ENCODE measurements around the gene ABCA4.

The ABCA4 gene

GRCh38 chr1:94084547-94084946, 36.4 kb downstream of the ABCA4 start:
- no peak for ATAC-seq
- TF ChIP-seq ZC3H10 (CRISPR knock-in tag; IDR thresholded peaks at IDR 0.05): no peak
- no peak for TF ChIP-seq CSDC2 (CRISPR knock-in tag; IDR thresholded peaks at IDR 0.05)
- TF ChIP-seq TCF4 (CRISPR knock-in tag; IDR thresholded peaks at IDR 0.05; ENCODE audit: borderline replicate concordance): no peak
- TF ChIP-seq, protein P1, sequence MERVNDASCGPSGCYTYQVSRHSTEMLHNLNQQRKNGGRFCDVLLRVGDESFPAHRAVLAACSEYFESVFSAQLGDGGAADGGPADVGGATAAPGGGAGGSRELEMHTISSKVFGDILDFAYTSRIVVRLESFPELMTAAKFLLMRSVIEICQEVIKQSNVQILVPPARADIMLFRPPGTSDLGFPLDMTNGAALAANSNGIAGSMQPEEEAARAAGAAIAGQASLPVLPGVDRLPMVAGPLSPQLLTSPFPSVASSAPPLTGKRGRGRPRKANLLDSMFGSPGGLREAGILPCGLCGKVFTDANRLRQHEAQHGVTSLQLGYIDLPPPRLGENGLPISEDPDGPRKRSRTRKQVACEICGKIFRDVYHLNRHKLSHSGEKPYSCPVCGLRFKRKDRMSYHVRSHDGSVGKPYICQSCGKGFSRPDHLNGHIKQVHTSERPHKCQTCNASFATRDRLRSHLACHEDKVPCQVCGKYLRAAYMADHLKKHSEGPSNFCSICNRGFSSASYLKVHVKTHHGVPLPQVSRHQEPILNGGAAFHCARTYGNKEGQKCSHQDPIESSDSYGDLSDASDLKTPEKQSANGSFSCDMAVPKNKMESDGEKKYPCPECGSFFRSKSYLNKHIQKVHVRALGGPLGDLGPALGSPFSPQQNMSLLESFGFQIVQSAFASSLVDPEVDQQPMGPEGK (CRISPR knock-in tag; IDR thresholded peaks at IDR 0.05; ENCODE audit: borderline replicate concordance): no peak

DNA sequence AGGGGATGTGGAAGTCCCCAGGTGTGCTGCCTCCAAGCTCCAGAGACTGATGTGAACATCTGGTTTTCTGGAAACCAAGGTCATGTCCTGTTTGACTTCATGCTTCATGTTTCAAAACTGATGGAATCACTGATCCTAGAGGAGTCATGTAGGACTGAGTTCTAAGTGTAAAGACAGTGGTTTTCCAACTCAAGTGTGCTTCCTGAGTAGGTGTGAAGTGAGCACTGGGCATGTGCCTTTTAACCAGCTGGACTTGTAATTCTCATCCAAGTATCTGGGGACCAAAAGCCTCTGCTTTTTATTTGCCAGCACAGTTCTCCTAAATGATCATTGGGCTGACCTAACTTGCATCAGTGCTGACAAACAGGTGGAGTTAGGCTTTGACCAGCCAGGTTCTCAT, 36.9 kb downstream of the ABCA4 start:
- no peak for ATAC-seq
- TF ChIP-seq ZFP30 (CRISPR knock-in tag; IDR thresholded peaks at IDR 0.05) (no peak), ISL1 (CRISPR knock-in tag; IDR thresholded peaks at IDR 0.05) (no peak), TCF4 (CRISPR knock-in tag; IDR thresholded peaks at IDR 0.05; ENCODE audit: borderline replicate concordance) (no peak), ZNF70 (CRISPR knock-in tag; IDR thresholded peaks at IDR 0.05) (no peak), GLIS3 (CRISPR knock-in tag; IDR thresholded peaks at IDR 0.05) (no peak), ZNF565 (CRISPR knock-in tag; conservative IDR thresholded peaks at IDR 0.05; ENCODE audit: low read depth) (no peak), ESRRG (CRISPR knock-in tag; IDR thresholded peaks at IDR 0.05) (no peak), SNAI2 (CRISPR knock-in tag; IDR thresholded peaks at IDR 0.05) (no peak), RARB (CRISPR knock-in tag; IDR thresholded peaks at IDR 0.05) (no peak), TOX (CRISPR knock-in tag; IDR thresholded peaks at IDR 0.05; ENCODE audit: borderline replicate concordance) (no peak), OSR1 (CRISPR knock-in tag; IDR thresholded peaks at IDR 0.05) (no peak), ZNF8 (CRISPR knock-in tag; IDR thresholded peaks at IDR 0.05) (no peak)
- TF ChIP-seq, protein P1 (CRISPR knock-in tag; IDR thresholded peaks at IDR 0.05; ENCODE audit: borderline replicate concordance): no peak
- TF ChIP-seq, protein P2, sequence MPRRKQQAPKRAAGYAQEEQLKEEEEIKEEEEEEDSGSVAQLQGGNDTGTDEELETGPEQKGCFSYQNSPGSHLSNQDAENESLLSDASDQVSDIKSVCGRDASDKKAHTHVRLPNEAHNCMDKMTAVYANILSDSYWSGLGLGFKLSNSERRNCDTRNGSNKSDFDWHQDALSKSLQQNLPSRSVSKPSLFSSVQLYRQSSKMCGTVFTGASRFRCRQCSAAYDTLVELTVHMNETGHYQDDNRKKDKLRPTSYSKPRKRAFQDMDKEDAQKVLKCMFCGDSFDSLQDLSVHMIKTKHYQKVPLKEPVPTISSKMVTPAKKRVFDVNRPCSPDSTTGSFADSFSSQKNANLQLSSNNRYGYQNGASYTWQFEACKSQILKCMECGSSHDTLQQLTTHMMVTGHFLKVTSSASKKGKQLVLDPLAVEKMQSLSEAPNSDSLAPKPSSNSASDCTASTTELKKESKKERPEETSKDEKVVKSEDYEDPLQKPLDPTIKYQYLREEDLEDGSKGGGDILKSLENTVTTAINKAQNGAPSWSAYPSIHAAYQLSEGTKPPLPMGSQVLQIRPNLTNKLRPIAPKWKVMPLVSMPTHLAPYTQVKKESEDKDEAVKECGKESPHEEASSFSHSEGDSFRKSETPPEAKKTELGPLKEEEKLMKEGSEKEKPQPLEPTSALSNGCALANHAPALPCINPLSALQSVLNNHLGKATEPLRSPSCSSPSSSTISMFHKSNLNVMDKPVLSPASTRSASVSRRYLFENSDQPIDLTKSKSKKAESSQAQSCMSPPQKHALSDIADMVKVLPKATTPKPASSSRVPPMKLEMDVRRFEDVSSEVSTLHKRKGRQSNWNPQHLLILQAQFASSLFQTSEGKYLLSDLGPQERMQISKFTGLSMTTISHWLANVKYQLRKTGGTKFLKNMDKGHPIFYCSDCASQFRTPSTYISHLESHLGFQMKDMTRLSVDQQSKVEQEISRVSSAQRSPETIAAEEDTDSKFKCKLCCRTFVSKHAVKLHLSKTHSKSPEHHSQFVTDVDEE (CRISPR knock-in tag; IDR thresholded peaks at IDR 0.05): no peak

- no peak for TF ChIP-seq BACH2 (CRISPR knock-in tag; IDR thresholded peaks at IDR 0.05; ENCODE audit: borderline replicate concordance)
- no peak for TF ChIP-seq CSRNP3 (CRISPR knock-in tag; IDR thresholded peaks at IDR 0.05)
- TF ChIP-seq CREB5 (CRISPR knock-in tag; IDR thresholded peaks at IDR 0.05; ENCODE audit: low read depth): no peak
- no peak for TF ChIP-seq ISL1 (CRISPR knock-in tag; IDR thresholded peaks at IDR 0.05)
- no peak for TF ChIP-seq PPARA (CRISPR knock-in tag; IDR thresholded peaks at IDR 0.05; ENCODE audit: borderline replicate concordance)
- TF ChIP-seq TOX (CRISPR knock-in tag; IDR thresholded peaks at IDR 0.05; ENCODE audit: borderline replicate concordance): no peak
- TF ChIP-seq ZFP30 (CRISPR knock-in tag; IDR thresholded peaks at IDR 0.05): no peak
- no peak for TF ChIP-seq OSR1 (CRISPR knock-in tag; IDR thresholded peaks at IDR 0.05)
- TF ChIP-seq CSDC2 (CRISPR knock-in tag; IDR thresholded peaks at IDR 0.05): no peak
- no peak for TF ChIP-seq SNAI2 (CRISPR knock-in tag; IDR thresholded peaks at IDR 0.05)
- no peak for TF ChIP-seq ZFP3 (CRISPR knock-in tag; IDR thresholded peaks at IDR 0.05)
- ATAC-seq: no peak
Measured at GRCh38 chr1:94083681-94084080, 37.3 kb downstream of the ABCA4 start.

Data from SK-N-SH treated with all-trans-retinoic acid at 6 μM for 48 hours (cell line).